ENCODE measurements around the gene ABCG8.

- no peak for TF ChIP-seq POLR2AphosphoS5 (IDR thresholded peaks at IDR 0.05; ENCODE audit: low read depth, low read length)
- TF ChIP-seq POLR2A (IDR thresholded peaks at IDR 0.05; ENCODE audit: low read depth, low read length) = no peak
- TF ChIP-seq TAF1 (IDR thresholded peaks at IDR 0.05; ENCODE audit: low read depth, low read length) = no peak
These were observed 43.5 kb downstream of the ABCG8 start for GRCh38 chr2:43882312-43882711.
